ENCODE data around the gene SLC22A12. TPM values are rescaled to one million over a fixed set of nuclear protein-coding genes. Genes with fewer than 3 reads are reported as not detected.
"Not testable (repeated sequence)": the region's sequence is repeated elsewhere in the genome, so short reads cannot be mapped to it uniquely, and the experiment has no call there.

The SLC22A12 gene
- polyA plus RNA-seq, 4 donors = 0.16 TPM; not detected in 3

GRCh38 chr11:64595922-64596321, 4.9 kb downstream of the SLC22A12 start:
- H3K27ac ChIP-seq (ENCODE audit: low read depth in 1 of 3, low read length in 2 of 3); DNase-seq; H3K4me3 ChIP-seq (ENCODE audit: low read depth in 1 of 3, low read length in 3 of 3); H3K36me3 ChIP-seq (ENCODE audit: control insufficient read depth in 3 of 3, insufficient read depth in 2 of 3, low read depth in 1 of 3, low read length in 3 of 3); FAIRE-seq; H3K9me3 ChIP-seq (ENCODE audit: control insufficient read depth in 2 of 2, insufficient read depth in 1 of 2, low read depth in 1 of 2, low read length in 1 of 2); H3K27me3 ChIP-seq (ENCODE audit: control insufficient read depth in 3 of 3, insufficient read depth in 3 of 3, low read length in 3 of 3); H3K4me1 ChIP-seq (ENCODE audit: control insufficient read depth in 3 of 3, insufficient read depth in 2 of 3, low read depth in 1 of 3, low read length in 2 of 3): not testable (repeated sequence)
- WGBS, 3 donors = 62 to 65% (median 65%) methylated on average over 1 of the region's 1 CpG

- H3K27ac ChIP-seq (ENCODE audit: low read depth in 1 of 3, low read length in 2 of 3) = no peak overlapping the region
- WGBS, 3 donors = 82 to 87% (median 85%) methylated on average over 13 of the region's 13 CpGs
- H3K4me1 ChIP-seq (ENCODE audit: control insufficient read depth in 3 of 3, insufficient read depth in 2 of 3, low read depth in 1 of 3, low read length in 2 of 3) = peaks cover 0 to 4% (median 0%) of the 10 kb centered on the region in 3 donors
- H3K36me3 ChIP-seq (ENCODE audit: control insufficient read depth in 3 of 3, insufficient read depth in 2 of 3, low read depth in 1 of 3, low read length in 3 of 3) = no peaks in the 10 kb centered on the region
- no peak overlapping the region for H3K4me3 ChIP-seq (ENCODE audit: low read depth in 1 of 3, low read length in 3 of 3)
- DNase-seq = no peak
- no peaks in the 10 kb centered on the region for H3K9me3 ChIP-seq (ENCODE audit: control insufficient read depth in 2 of 2, insufficient read depth in 1 of 2, low read depth in 1 of 2, low read length in 1 of 2)
- H3K27me3 ChIP-seq (ENCODE audit: control insufficient read depth in 3 of 3, insufficient read depth in 3 of 3, low read length in 3 of 3) = peaks cover 0 to 3% (median 0%) of the 10 kb centered on the region in 3 donors
- no peak for FAIRE-seq
These were observed 6.7 kb downstream of the SLC22A12 start for GRCh38 chr11:64597671-64598101.

- FAIRE-seq (no peak), DNase-seq (no peak)
- H3K27ac ChIP-seq (ENCODE audit: low read depth in 1 of 3, low read length in 2 of 3) = no peak overlapping the region
These were observed 7.2 kb downstream of the SLC22A12 start for GRCh38 chr11:64598106-64598796.

GRCh38 chr11:64598797-64599697, 8.0 kb downstream of the SLC22A12 start:
- Histone ChIP-seq H3K9me3 (ENCODE audit: control insufficient read depth in 2 of 2, insufficient read depth in 1 of 2, low read depth in 1 of 2, low read length in 1 of 2) (no peaks in the 10 kb centered on the region), H3K4me1 (ENCODE audit: control insufficient read depth in 3 of 3, insufficient read depth in 2 of 3, low read depth in 1 of 3, low read length in 2 of 3) (peaks cover 0 to 4% (median 0%) of the 10 kb centered on the region in 3 donors), H3K4me3 (ENCODE audit: low read depth in 1 of 3, low read length in 3 of 3) (no peak overlapping the region), H3K27ac (ENCODE audit: low read depth in 1 of 3, low read length in 2 of 3) (no peak overlapping the region), H3K27me3 (ENCODE audit: control insufficient read depth in 3 of 3, insufficient read depth in 3 of 3, low read length in 3 of 3) (peaks cover 0 to 3% (median 0%) of the 10 kb centered on the region in 3 donors), H3K36me3 (ENCODE audit: control insufficient read depth in 3 of 3, insufficient read depth in 2 of 3, low read depth in 1 of 3, low read length in 3 of 3) (no peaks in the 10 kb centered on the region)
- DNase-seq (no peak), FAIRE-seq (no peak)
- 75 to 85% (median 85%) methylated on average over 22 to 23 of the region's 23 CpGs for WGBS, 3 donors

More at GRCh38 chr11:64598106-64598796, 7.2 kb downstream of the SLC22A12 start:
- H3K9me3 ChIP-seq (ENCODE audit: control insufficient read depth in 2 of 2, insufficient read depth in 1 of 2, low read depth in 1 of 2, low read length in 1 of 2) = no peaks in the 10 kb centered on the region
- H3K4me3 ChIP-seq (ENCODE audit: low read depth in 1 of 3, low read length in 3 of 3) = no peak overlapping the region
- peaks cover 0 to 4% (median 0%) of the 10 kb centered on the region in 3 donors for H3K4me1 ChIP-seq (ENCODE audit: control insufficient read depth in 3 of 3, insufficient read depth in 2 of 3, low read depth in 1 of 3, low read length in 2 of 3)
- 84 to 86% (median 85%) methylated on average over 12 of the region's 12 CpGs for WGBS, 3 donors
- no peaks in the 10 kb centered on the region for H3K36me3 ChIP-seq (ENCODE audit: control insufficient read depth in 3 of 3, insufficient read depth in 2 of 3, low read depth in 1 of 3, low read length in 3 of 3)
- peaks cover 0 to 3% (median 0%) of the 10 kb centered on the region in 3 donors for H3K27me3 ChIP-seq (ENCODE audit: control insufficient read depth in 3 of 3, insufficient read depth in 3 of 3, low read length in 3 of 3)

GRCh38 chr11:64599698-64600211, 8.7 kb downstream of the SLC22A12 start:
- 85 to 86% (median 86%) methylated on average over 17 of the region's 17 CpGs for WGBS, 3 donors
- Histone ChIP-seq H3K27ac (ENCODE audit: low read depth in 1 of 3, low read length in 2 of 3) (no peak overlapping the region), H3K36me3 (ENCODE audit: control insufficient read depth in 3 of 3, insufficient read depth in 2 of 3, low read depth in 1 of 3, low read length in 3 of 3) (no peaks in the 10 kb centered on the region), H3K4me1 (ENCODE audit: control insufficient read depth in 3 of 3, insufficient read depth in 2 of 3, low read depth in 1 of 3, low read length in 2 of 3) (peaks cover 0 to 4% (median 0%) of the 10 kb centered on the region in 3 donors), H3K27me3 (ENCODE audit: control insufficient read depth in 3 of 3, insufficient read depth in 3 of 3, low read length in 3 of 3) (peaks cover 0 to 4% (median 0%) of the 10 kb centered on the region in 3 donors), H3K9me3 (ENCODE audit: control insufficient read depth in 2 of 2, insufficient read depth in 1 of 2, low read depth in 1 of 2, low read length in 1 of 2) (no peaks in the 10 kb centered on the region), H3K4me3 (ENCODE audit: low read depth in 1 of 3, low read length in 3 of 3) (no peak overlapping the region)
- FAIRE-seq (no peak), DNase-seq (no peak)

GRCh38 chr11:64600281-64600992, 9.4 kb downstream of the SLC22A12 start:
- WGBS, 3 donors = 85 to 89% (median 89%) methylated on average over 19 of the region's 19 CpGs
- no peak overlapping the region for H3K4me3 ChIP-seq (ENCODE audit: low read depth in 1 of 3, low read length in 3 of 3)
- H3K36me3 ChIP-seq (ENCODE audit: control insufficient read depth in 3 of 3, insufficient read depth in 2 of 3, low read depth in 1 of 3, low read length in 3 of 3) = no peaks in the 10 kb centered on the region
- H3K4me1 ChIP-seq (ENCODE audit: control insufficient read depth in 3 of 3, insufficient read depth in 2 of 3, low read depth in 1 of 3, low read length in 2 of 3) = peaks cover 0 to 4% (median 0%) of the 10 kb centered on the region in 3 donors
- FAIRE-seq (no peak), DNase-seq (no peak)
- no peaks in the 10 kb centered on the region for H3K9me3 ChIP-seq (ENCODE audit: control insufficient read depth in 2 of 2, insufficient read depth in 1 of 2, low read depth in 1 of 2, low read length in 1 of 2)
- H3K27ac ChIP-seq (ENCODE audit: low read depth in 1 of 3, low read length in 2 of 3) = no peak overlapping the region
- H3K27me3 ChIP-seq (ENCODE audit: control insufficient read depth in 3 of 3, insufficient read depth in 3 of 3, low read length in 3 of 3) = peaks cover 0 to 6% (median 0%) of the 10 kb centered on the region in 3 donors

GRCh38 chr11:64601605-64602465, 10.8 kb downstream of the SLC22A12 start:
- Histone ChIP-seq H3K27ac (ENCODE audit: low read depth in 1 of 3, low read length in 2 of 3) (no peak overlapping the region), H3K4me3 (ENCODE audit: low read depth in 1 of 3, low read length in 3 of 3) (no peak overlapping the region), H3K9me3 (ENCODE audit: control insufficient read depth in 2 of 2, insufficient read depth in 1 of 2, low read depth in 1 of 2, low read length in 1 of 2) (no peaks in the 10 kb centered on the region), H3K4me1 (ENCODE audit: control insufficient read depth in 3 of 3, insufficient read depth in 2 of 3, low read depth in 1 of 3, low read length in 2 of 3) (peaks cover 0 to 4% (median 0%) of the 10 kb centered on the region in 3 donors), H3K27me3 (ENCODE audit: control insufficient read depth in 3 of 3, insufficient read depth in 3 of 3, low read length in 3 of 3) (peaks cover 0 to 7% (median 0%) of the 10 kb centered on the region in 3 donors), H3K36me3 (ENCODE audit: control insufficient read depth in 3 of 3, insufficient read depth in 2 of 3, low read depth in 1 of 3, low read length in 3 of 3) (no peaks in the 10 kb centered on the region)
- no peak for FAIRE-seq
- DNase-seq = no peak
- WGBS, 3 donors = 82 to 83% (median 82%) methylated on average over 12 of the region's 12 CpGs

Data from small intestine (tissue), 7 donors.